Fibroblast of mammary gland (primary cell): ENCODE results near the gene TSHZ2.
A peak's percentile ranks its signal among the peaks of the same experiment; 100 is the strongest.

Experiments used
- DNase-seq: peaks from one replicate; pipeline ENCODE4 v3.0.0-alpha.2; 2010; ENCODE audit warnings: low read depth
- H3K4me3 ChIP-seq: 2 replicates; pipeline ENCODE4 v1.5.1; 2011; ENCODE audit warnings: low read depth, mild to moderate bottlenecking, low read length, moderate library complexity; ENCODE audit not compliant: control insufficient read depth
- CTCF ChIP-seq: conservative IDR thresholded peaks from 2 replicates; pipeline ENCODE4 v1.5.1; 2011; ENCODE audit warnings: low read depth, low read length, inconsistent platforms; ENCODE audit not compliant: control insufficient read depth, insufficient read depth

TSHZ2 gene

GRCh38 chr20:53149148-53149889 is 177.2 kb downstream of the TSHZ2 start:
- DNase-seq = no peak
- H3K4me3 ChIP-seq = no peak overlapping the region
- no peak for TF ChIP-seq CTCF

GRCh38 chr20:53149890-53150205 is 177.7 kb downstream of the TSHZ2 start:
- DNase-seq = no peak
- TF ChIP-seq CTCF = no peak
- H3K4me3 ChIP-seq = no peak overlapping the region

GRCh38 chr20:53150532-53150931 is 178.4 kb downstream of the TSHZ2 start:
- H3K4me3 ChIP-seq = no peak overlapping the region

GRCh38 chr20:53152228-53152627 is 180.1 kb downstream of the TSHZ2 start:
- no peak for TF ChIP-seq CTCF
- no peak overlapping the region for H3K4me3 ChIP-seq
- DNase-seq = no peak

More at GRCh38 chr20:53150532-53150931, 178.4 kb downstream of the TSHZ2 start:
- TF ChIP-seq CTCF = no peak
- no peak for DNase-seq

GRCh38 chr20:53154540-53154939 is 182.4 kb downstream of the TSHZ2 start:
- peak; percentile 50 for DNase-seq
- TF ChIP-seq CTCF = no peak
- H3K4me3 ChIP-seq = no peak overlapping the region

- H3K4me3 ChIP-seq = no peak overlapping the region
- peak; percentile 66 for TF ChIP-seq CTCF
- DNase-seq = peak; percentile 61
Observed at GRCh38 chr20:53157443-53158408, 185.6 kb downstream of the TSHZ2 start.
